Measurements from ENCODE around the gene BRI3.

GRCh38 chr7:98254516-98254915 lies 27.0 kb upstream of the BRI3 start:
- TF ChIP-seq, protein P1, sequence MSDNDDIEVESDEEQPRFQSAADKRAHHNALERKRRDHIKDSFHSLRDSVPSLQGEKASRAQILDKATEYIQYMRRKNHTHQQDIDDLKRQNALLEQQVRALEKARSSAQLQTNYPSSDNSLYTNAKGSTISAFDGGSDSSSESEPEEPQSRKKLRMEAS (IDR thresholded peaks at IDR 0.05): no peak
- TF ChIP-seq POLR2AphosphoS5 (IDR thresholded peaks at IDR 0.05; ENCODE audit: low read depth, low read length): no peak
